Neural progenitor cell (in vitro differentiated cells): ENCODE data around the gene RNF212B.
"Not testable (repeated sequence)": the region's sequence is repeated elsewhere in the genome, so short reads cannot be mapped to it uniquely, and the experiment has no call there.

Experiments used
- EZH2 ChIP-seq: fragments of 200-600 bp; sonication (generic); IDR thresholded peaks from 2 replicates; pipeline ENCODE4 v1.6.1; 2017; ENCODE audit warnings: antibody characterized with exemption, mild to moderate bottlenecking, moderate library complexity
- EZH2phosphoT487 ChIP-seq: fragments of 200-600 bp; sonication (generic); IDR thresholded peaks from 2 replicates; pipeline ENCODE4 v1.6.1; 2017; ENCODE audit warnings: antibody characterized with exemption
- TF ChIP-seq, protein P1 (sequence below): fragments of 200-600 bp; sonication (generic); IDR thresholded peaks from 2 replicates; pipeline ENCODE4 v1.5.1; 2017; ENCODE audit warnings: antibody characterized with exemption, mild to moderate bottlenecking

DNA sequence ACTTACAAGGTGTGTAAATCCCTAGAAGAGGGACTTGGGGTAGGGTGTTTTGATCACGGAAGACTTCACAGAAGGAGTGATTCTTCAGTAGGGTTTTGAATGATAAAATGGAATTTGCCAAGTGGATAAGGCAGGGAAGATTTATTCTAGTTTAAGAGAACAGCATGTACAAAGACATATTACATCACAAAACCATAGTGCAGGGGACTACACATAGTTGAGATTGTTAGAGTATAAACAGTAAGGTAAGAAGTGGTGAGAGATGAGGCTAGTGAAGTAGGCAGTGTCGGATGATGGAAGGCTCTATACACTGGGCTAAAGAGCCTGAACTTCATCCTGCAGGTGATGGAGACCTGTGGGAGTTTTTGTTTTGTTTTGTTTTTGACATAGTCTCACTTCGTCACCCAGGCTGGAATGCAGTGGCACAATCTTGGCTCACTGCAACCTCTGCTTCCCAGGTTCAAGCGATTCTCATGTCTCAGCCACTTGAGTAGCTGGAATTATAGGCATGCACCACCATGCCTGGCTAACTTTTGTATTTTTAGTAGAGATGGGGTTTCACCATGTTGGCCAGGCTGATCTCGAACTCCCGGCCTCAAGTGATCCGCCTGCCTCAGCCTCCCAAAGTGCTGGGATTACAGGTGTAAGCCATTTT, 3.5 kb downstream of the RNF212B start:
- TF ChIP-seq, protein P1, sequence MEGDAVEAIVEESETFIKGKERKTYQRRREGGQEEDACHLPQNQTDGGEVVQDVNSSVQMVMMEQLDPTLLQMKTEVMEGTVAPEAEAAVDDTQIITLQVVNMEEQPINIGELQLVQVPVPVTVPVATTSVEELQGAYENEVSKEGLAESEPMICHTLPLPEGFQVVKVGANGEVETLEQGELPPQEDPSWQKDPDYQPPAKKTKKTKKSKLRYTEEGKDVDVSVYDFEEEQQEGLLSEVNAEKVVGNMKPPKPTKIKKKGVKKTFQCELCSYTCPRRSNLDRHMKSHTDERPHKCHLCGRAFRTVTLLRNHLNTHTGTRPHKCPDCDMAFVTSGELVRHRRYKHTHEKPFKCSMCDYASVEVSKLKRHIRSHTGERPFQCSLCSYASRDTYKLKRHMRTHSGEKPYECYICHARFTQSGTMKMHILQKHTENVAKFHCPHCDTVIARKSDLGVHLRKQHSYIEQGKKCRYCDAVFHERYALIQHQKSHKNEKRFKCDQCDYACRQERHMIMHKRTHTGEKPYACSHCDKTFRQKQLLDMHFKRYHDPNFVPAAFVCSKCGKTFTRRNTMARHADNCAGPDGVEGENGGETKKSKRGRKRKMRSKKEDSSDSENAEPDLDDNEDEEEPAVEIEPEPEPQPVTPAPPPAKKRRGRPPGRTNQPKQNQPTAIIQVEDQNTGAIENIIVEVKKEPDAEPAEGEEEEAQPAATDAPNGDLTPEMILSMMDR: not testable (repeated sequence)
- not testable (repeated sequence) for TF ChIP-seq EZH2phosphoT487, EZH2
